A549 (cell line): ENCODE measurements around the gene EIF1AX. TPM values are rescaled to one million over a fixed set of nuclear protein-coding genes. Genes with fewer than 3 reads are reported as not detected.

Source experiments
- ATAC-seq, 2 experiments: fragments of 200-7000 bp in 1 of 2; fragments of >200 bp in 1 of 2; cut with Nextera tagmentation in 1 of 2; cut with Tn5 transposase in 1 of 2; 3 replicates each; pipeline versions ENCODE4 v1.8.0 to v1.9.1; 2018 to 2020; ENCODE audit warnings: mild to moderate bottlenecking in 1 of 2, moderate library complexity in 1 of 2
- CTCF ChIA-PET: fragments of 300-600 bp; sonication (Branson Sonifier 250); formaldehyde crosslinking; extraction: SDS; loops from one replicate; lab custom pipeline; 2021; ENCODE audit warnings: antibody characterized with exemption, inconsistent platforms; lab: Yijun Ruan, JAX
- POLR2A ChIA-PET: fragments of 350-600 bp; formaldehyde crosslinking; extraction: SDS; loops from one replicate; lab custom pipeline; 2021; ENCODE audit warnings: antibody characterized with exemption, inconsistent platforms; lab: Yijun Ruan, JAX
- DNase-seq, 2 experiments: peaks; one replicate each; pipeline versions ENCODE4 v3.0.0 to v3.0.0-alpha.2; 2011 to 2016; ENCODE audit warnings: low read depth in 1 of 2, low spot score in 1 of 2
- FAIRE-seq: peaks from 2 replicates; lab custom pipeline; 2011; peaks lifted over from hg19 to GRCh38; lab: Jason Lieb, UNC
- H3K27ac ChIP-seq, 2 experiments: fragments of >200 bp; sonication (Bioruptor Twin); formaldehyde crosslinking; 3 replicates each; pipeline ENCODE4 v1.5.1; 2016 to 2017
- H3K4me1 ChIP-seq: fragments of >200 bp; sonication (Bioruptor Twin); formaldehyde crosslinking; 3 replicates; pipeline ENCODE4 v1.6.1; 2016
- H3K4me2 ChIP-seq: fragments of >200 bp; sonication (Bioruptor Twin); formaldehyde crosslinking; 3 replicates; pipeline ENCODE4 v1.6.1; 2016
- H3K4me3 ChIP-seq: fragments of >200 bp; sonication (Bioruptor Twin); formaldehyde crosslinking; 3 replicates; pipeline ENCODE4 v1.5.1; 2016
- H3K9me3 ChIP-seq: fragments of >200 bp; sonication (Bioruptor Twin); formaldehyde crosslinking; 3 replicates; pipeline ENCODE4 v1.6.1; 2016
- BHLHE40 ChIP-seq: IDR thresholded peaks from 2 replicates; pipeline ENCODE4 v1.6.1; 2012; ENCODE audit warnings: low read depth, low read length, inconsistent platforms
- EHMT2 ChIP-seq: fragments of 200-600 bp; sonication (generic); IDR thresholded peaks from 2 replicates; pipeline ENCODE4 v1.6.1; 2016; ENCODE audit warnings: antibody characterized with exemption, low read depth, mild to moderate bottlenecking, moderate library complexity
- FOXS1 ChIP-seq: fragments of 250-450 bp; sonication (Bioruptor Pico); IDR thresholded peaks from 2 replicates; pipeline ENCODE4 v1.5.0; 2020; ENCODE audit warnings: mild to moderate bottlenecking, moderate library complexity
- GATA3 ChIP-seq: IDR thresholded peaks from 2 replicates; pipeline ENCODE4 v1.6.1; 2012; ENCODE audit warnings: borderline replicate concordance
- HDAC2 ChIP-seq: fragments of 200-600 bp; sonication (generic); IDR thresholded peaks from 2 replicates; pipeline ENCODE4 v1.6.1; 2016
- HEYL ChIP-seq: fragments of 250-450 bp; sonication (Bioruptor Pico); IDR thresholded peaks from 2 replicates; pipeline ENCODE4 v1.8.0; 2021; ENCODE audit warnings: mild to moderate bottlenecking, moderate library complexity
- HOXA7 ChIP-seq: fragments of 250-450 bp; sonication (Bioruptor Pico); IDR thresholded peaks from 2 replicates; pipeline ENCODE4 v1.5.0; 2020; ENCODE audit warnings: mild to moderate bottlenecking, moderate library complexity
- JUN ChIP-seq, 2 experiments: fragments of >200 bp; sonication (Bioruptor Twin); formaldehyde crosslinking; IDR thresholded peaks; 2 replicates in 1 of 2; 3 replicates in 1 of 2; pipeline ENCODE4 v1.6.1; 2016 to 2017
- JUNB ChIP-seq: fragments of >200 bp; sonication (Bioruptor Twin); formaldehyde crosslinking; IDR thresholded peaks from 2 replicates; pipeline ENCODE4 v1.6.1; 2016
- KDM5A ChIP-seq: fragments of 200-600 bp; sonication (generic); IDR thresholded peaks from 2 replicates; pipeline ENCODE4 v1.6.1; 2016; ENCODE audit warnings: antibody characterized with exemption, mild to moderate bottlenecking
- MAFK ChIP-seq: fragments of 450-650 bp; IDR thresholded peaks from 2 replicates; pipeline ENCODE4 v1.6.1; 2014; ENCODE audit not compliant: partially characterized antibody
- MAZ ChIP-seq: fragments of 150-350 bp; IDR thresholded peaks from 2 replicates; pipeline ENCODE4 v1.6.1; 2014; ENCODE audit warnings: antibody characterized with exemption, low read depth, low read length, borderline replicate concordance
- MYC ChIP-seq: IDR thresholded peaks from 2 replicates; pipeline ENCODE4 v1.6.1; 2012; ENCODE audit warnings: mild to moderate bottlenecking, inconsistent platforms, low read length, improper control_type of control experiment, borderline replicate concordance
- NFE2L2 ChIP-seq: fragments of 150-350 bp; conservative IDR thresholded peaks from 2 replicates; pipeline ENCODE4 v1.6.1; 2014; ENCODE audit warnings: low read length
- PBX3 ChIP-seq: IDR thresholded peaks from 2 replicates; pipeline ENCODE4 v1.6.1; 2012
- POLR2AphosphoS2 ChIP-seq: conservative IDR thresholded peaks from 2 replicates; pipeline ENCODE4 v1.6.1; 2012; ENCODE audit warnings: low read length, improper control_type of control experiment, inconsistent platforms
- RARB ChIP-seq: fragments of 250-450 bp; sonication (Bioruptor Pico); IDR thresholded peaks from 2 replicates; pipeline ENCODE4 v1.8.0; 2021; ENCODE audit warnings: mild to moderate bottlenecking, moderate library complexity
- REST ChIP-seq: fragments of 200-600 bp; sonication (generic); IDR thresholded peaks from 2 replicates; pipeline ENCODE4 v1.6.1; 2016; ENCODE audit warnings: antibody characterized with exemption, mild to moderate bottlenecking, moderate library complexity
- SMC3 ChIP-seq: fragments of >200 bp; sonication (Bioruptor Twin); formaldehyde crosslinking; IDR thresholded peaks from 3 replicates; pipeline ENCODE4 v1.6.1; 2018; ENCODE audit warnings: inconsistent platforms
- TFCP2L1 ChIP-seq: fragments of 250-450 bp; sonication (Bioruptor Pico); IDR thresholded peaks from 2 replicates; pipeline ENCODE4 v1.5.0; 2021; ENCODE audit warnings: mild to moderate bottlenecking
- USF2 ChIP-seq: fragments of 450-650 bp; IDR thresholded peaks from 2 replicates; pipeline ENCODE4 v1.6.1; 2014; ENCODE audit warnings: antibody characterized with exemption
- ZC3H11A ChIP-seq: fragments of 450-650 bp; IDR thresholded peaks from 2 replicates; pipeline ENCODE4 v1.6.1; 2014; ENCODE audit warnings: antibody characterized with exemption, mild to moderate bottlenecking
- ZFP36 ChIP-seq: fragments of 450-650 bp; IDR thresholded peaks from 2 replicates; pipeline ENCODE4 v1.6.1; 2014; ENCODE audit warnings: borderline replicate concordance; ENCODE audit not compliant: partially characterized antibody
- WGBS: methylation state at CpG from one replicate; pipeline ENCODE4 v1.1.6; 2017; ENCODE audit errors: missing lambda C conversion rate; 5-methylcytosine and 5-hydroxymethylcytosine counted together
- polyA plus RNA-seq, 4 experiments: library from polyadenylated mRNA; depleted of rRNA in 3 of 4; stranded (reverse); fragments of >200 nt; fragmentation: RNase III in 1 of 4; extraction: RNeasy Plus Mini Kit Qiagen cat#74134 plus additional on column Dnase treatment in 1 of 4; gene quantifications; 2 replicates in 3 of 4; 3 replicates in 1 of 4; pipeline ENCODE4 v1.2.3, GENCODE V29; 2011 to 2017
- TF ChIP-seq, protein P1 (sequence below): fragments of 250-450 bp; sonication (Bioruptor Pico); IDR thresholded peaks from 2 replicates; pipeline ENCODE4 v1.5.0; 2021; ENCODE audit warnings: mild to moderate bottlenecking, moderate library complexity, borderline replicate concordance
- TF ChIP-seq, protein P2 (sequence below): IDR thresholded peaks from 2 replicates; pipeline ENCODE4 v1.6.1; 2012
- TF ChIP-seq, protein P3 (sequence below): fragments of >200 bp; sonication (Bioruptor Twin); formaldehyde crosslinking; IDR thresholded peaks from 3 replicates; pipeline ENCODE4 v1.6.1; 2016
- TF ChIP-seq, protein P4 (sequence below): fragments of >200 bp; sonication (Bioruptor Twin); formaldehyde crosslinking; IDR thresholded peaks from 2 replicates; pipeline ENCODE4 v1.6.1; 2016
- TF ChIP-seq, protein P5 (sequence below): fragments of >200 bp; sonication (Bioruptor Twin); formaldehyde crosslinking; IDR thresholded peaks from 3 replicates; pipeline ENCODE4 v1.5.1; 2016

EIF1AX gene
- polyA plus RNA-seq, 2 of the 4 experiments (the other 2 are of a cell fraction) = 128 to 203 TPM

DNA sequence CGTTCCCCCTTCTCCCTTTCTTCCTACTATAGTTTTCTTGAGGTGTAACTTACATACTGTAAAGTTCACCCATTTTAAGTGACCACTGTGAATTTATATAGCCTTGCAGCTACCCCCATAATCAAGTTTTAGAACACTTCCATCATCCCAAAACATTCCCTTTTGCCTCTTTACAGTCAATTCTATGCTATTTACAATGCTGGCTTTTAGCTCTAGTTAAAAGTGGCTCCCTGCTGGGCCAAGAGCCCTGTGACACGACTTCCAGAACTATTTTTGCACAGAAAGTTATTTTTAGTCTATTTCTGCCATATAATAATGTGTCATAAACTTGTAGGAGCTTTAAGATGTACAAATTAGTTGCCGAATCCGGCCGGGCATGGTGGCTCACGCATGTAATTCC is 51.8 kb downstream of the EIF1AX start:
- TF ChIP-seq GATA3 (no peak), HEYL (CRISPR knock-in tag) (no peak), REST (no peak), NFE2L2 (no peak), TFCP2L1 (no peak), FOXS1 (no peak), USF2 (no peak), ZFP36 (no peak), MAZ (no peak), JUN (IDR thresholded peaks at IDR 0.05) (no peak), MAFK (no peak), HDAC2 (no peak), POLR2AphosphoS2 (no peak), BHLHE40 (no peak), KDM5A (no peak), JUNB (no peak), ZC3H11A (no peak)
- TF ChIP-seq, protein P1, sequence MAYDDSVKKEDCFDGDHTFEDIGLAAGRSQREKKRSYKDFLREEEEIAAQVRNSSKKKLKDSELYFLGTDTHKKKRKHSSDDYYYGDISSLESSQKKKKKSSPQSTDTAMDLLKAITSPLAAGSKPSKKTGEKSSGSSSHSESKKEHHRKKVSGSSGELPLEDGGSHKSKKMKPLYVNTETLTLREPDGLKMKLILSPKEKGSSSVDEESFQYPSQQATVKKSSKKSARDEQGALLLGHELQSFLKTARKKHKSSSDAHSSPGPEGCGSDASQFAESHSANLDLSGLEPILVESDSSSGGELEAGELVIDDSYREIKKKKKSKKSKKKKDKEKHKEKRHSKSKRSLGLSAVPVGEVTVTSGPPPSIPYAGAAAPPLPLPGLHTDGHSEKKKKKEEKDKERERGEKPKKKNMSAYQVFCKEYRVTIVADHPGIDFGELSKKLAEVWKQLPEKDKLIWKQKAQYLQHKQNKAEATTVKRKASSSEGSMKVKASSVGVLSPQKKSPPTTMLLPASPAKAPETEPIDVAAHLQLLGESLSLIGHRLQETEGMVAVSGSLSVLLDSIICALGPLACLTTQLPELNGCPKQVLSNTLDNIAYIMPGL = no peak
- TF ChIP-seq, protein P2, sequence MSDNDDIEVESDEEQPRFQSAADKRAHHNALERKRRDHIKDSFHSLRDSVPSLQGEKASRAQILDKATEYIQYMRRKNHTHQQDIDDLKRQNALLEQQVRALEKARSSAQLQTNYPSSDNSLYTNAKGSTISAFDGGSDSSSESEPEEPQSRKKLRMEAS = no peak
- TF ChIP-seq, all 56 proteins: peak for 0
- no peak overlapping the region for H3K4me3 ChIP-seq
- DNase-seq (no peak), FAIRE-seq (no peak), ATAC-seq (no peak)
- H3K9me3 ChIP-seq = no peaks in the 10 kb centered on the region
- ChIA-PET CTCF (interaction anchor here (0.8 kb wide), 1 partner anchor 185 kb away, joined by 3 read pairs; no protein-coding TSS in a partner anchor), POLR2A (no interaction called here)
- H3K4me2 ChIP-seq = no peak overlapping the region
- WGBS = 55% methylated on average over 4 of the region's 6 CpGs
- no peak overlapping the region for H3K27ac ChIP-seq
- no peaks in the 10 kb centered on the region for H3K4me1 ChIP-seq

GRCh38 chrX:20080277-20080676 is 61.4 kb downstream of the EIF1AX start:
- Histone ChIP-seq H3K9me3 (no peaks in the 10 kb centered on the region), H3K4me3 (no peak overlapping the region), H3K4me1 (no peaks in the 10 kb centered on the region), H3K27ac (no peak overlapping the region), H3K4me2 (no peak overlapping the region)
- POLR2A ChIA-PET = no interaction called here
- FAIRE-seq (no peak), DNase-seq (no peak), ATAC-seq (no peak)
- CTCF ChIA-PET = no interaction called here
- WGBS = 78% methylated on average over 1 of the region's 1 CpG
- TF ChIP-seq RARB (CRISPR knock-in tag) (no peak), HOXA7 (CRISPR knock-in tag) (no peak), PBX3 (no peak), BHLHE40 (no peak), MYC (no peak), HDAC2 (no peak), EHMT2 (no peak), SMC3 (no peak), ZFP36 (no peak), JUN (IDR thresholded peaks at IDR 0.05) (no peak), GATA3 (no peak), MAFK (no peak)
- TF ChIP-seq, protein P3, sequence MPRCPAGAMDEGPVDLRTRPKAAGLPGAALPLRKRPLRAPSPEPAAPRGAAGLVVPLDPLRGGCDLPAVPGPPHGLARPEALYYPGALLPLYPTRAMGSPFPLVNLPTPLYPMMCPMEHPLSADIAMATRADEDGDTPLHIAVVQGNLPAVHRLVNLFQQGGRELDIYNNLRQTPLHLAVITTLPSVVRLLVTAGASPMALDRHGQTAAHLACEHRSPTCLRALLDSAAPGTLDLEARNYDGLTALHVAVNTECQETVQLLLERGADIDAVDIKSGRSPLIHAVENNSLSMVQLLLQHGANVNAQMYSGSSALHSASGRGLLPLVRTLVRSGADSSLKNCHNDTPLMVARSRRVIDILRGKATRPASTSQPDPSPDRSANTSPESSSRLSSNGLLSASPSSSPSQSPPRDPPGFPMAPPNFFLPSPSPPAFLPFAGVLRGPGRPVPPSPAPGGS = no peak
- TF ChIP-seq, protein P4, sequence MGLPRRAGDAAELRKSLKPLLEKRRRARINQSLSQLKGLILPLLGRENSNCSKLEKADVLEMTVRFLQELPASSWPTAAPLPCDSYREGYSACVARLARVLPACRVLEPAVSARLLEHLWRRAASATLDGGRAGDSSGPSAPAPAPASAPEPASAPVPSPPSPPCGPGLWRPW = no peak
- TF ChIP-seq, protein P5, sequence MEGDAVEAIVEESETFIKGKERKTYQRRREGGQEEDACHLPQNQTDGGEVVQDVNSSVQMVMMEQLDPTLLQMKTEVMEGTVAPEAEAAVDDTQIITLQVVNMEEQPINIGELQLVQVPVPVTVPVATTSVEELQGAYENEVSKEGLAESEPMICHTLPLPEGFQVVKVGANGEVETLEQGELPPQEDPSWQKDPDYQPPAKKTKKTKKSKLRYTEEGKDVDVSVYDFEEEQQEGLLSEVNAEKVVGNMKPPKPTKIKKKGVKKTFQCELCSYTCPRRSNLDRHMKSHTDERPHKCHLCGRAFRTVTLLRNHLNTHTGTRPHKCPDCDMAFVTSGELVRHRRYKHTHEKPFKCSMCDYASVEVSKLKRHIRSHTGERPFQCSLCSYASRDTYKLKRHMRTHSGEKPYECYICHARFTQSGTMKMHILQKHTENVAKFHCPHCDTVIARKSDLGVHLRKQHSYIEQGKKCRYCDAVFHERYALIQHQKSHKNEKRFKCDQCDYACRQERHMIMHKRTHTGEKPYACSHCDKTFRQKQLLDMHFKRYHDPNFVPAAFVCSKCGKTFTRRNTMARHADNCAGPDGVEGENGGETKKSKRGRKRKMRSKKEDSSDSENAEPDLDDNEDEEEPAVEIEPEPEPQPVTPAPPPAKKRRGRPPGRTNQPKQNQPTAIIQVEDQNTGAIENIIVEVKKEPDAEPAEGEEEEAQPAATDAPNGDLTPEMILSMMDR = no peak
